ENCODE measurements around the gene CYSLTR2.

DNA sequence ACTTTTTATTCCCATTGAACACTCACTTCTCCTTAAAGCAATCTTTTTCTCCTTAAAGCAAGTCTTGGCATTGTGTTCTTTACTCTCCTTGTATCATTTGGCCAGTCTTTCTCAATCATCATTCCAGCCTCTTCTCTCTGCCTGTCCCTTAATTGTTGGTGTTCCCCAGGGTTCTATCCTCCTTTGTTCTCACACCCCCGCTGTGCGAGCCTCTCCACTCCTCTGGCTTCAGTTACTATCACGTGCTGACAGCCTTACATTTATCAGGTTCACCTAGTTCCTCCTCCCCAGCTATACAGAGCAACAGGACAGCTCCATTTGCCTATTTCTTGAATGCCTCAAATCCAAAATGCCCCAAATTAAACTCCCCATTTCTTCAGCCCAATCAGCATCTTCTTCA is 24.6 kb downstream of the CYSLTR2 start:
- TF ChIP-seq TAF1 (IDR thresholded peaks at IDR 0.05; ENCODE audit: borderline replicate concordance, low read depth, low read length) (no peak), POLR2AphosphoS5 (IDR thresholded peaks at IDR 0.05; ENCODE audit: low read depth, low read length) (no peak)

All from GM12892 (cell line).